ENCODE measurements around the gene FTO.
"Not testable (repeated sequence)": the region's sequence is repeated elsewhere in the genome, so short reads cannot be mapped to it uniquely, and the experiment has no call there.

The FTO gene

DNA sequence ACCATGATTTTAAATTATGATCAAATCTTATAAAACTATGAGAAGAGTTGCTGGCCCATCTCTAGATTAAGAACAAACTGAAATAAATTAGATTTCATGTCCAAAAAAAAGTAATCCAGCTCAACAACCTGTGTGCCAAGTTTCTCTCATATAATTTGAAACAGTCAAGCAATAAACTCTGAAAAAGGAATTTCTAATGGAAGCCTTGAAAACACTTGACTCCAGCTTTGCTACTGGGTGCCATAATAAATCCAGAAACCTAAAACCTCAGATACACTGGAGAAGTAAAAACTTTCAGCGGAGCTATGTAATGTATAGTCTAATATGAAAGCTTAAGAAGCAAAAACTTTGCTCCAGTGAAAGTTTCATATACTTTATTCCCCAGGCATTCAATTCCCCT, 25.8 kb upstream of the FTO start:
- no peaks in the 10 kb centered on the region for H3K79me2 ChIP-seq (ENCODE audit: insufficient read depth, low read depth)
- no peak overlapping the region for H3K4me2 ChIP-seq
- no peak overlapping the region for H2AFZ ChIP-seq (ENCODE audit: low read depth)
- H3K36me3 ChIP-seq (ENCODE audit: insufficient read depth): no peaks in the 10 kb centered on the region
- no peak overlapping the region for H3K27ac ChIP-seq
- no peaks in the 10 kb centered on the region for H3K27me3 ChIP-seq (ENCODE audit: insufficient read depth, low read depth)
- no peaks in the 10 kb centered on the region for H4K20me1 ChIP-seq (ENCODE audit: insufficient read depth)
- no peak overlapping the region for H3K4me3 ChIP-seq (IDR thresholded peaks at IDR 0.05; ENCODE audit: insufficient read depth, low read depth, low read length)
- no peak overlapping the region for H3K9ac ChIP-seq
- TF ChIP-seq, protein P1, sequence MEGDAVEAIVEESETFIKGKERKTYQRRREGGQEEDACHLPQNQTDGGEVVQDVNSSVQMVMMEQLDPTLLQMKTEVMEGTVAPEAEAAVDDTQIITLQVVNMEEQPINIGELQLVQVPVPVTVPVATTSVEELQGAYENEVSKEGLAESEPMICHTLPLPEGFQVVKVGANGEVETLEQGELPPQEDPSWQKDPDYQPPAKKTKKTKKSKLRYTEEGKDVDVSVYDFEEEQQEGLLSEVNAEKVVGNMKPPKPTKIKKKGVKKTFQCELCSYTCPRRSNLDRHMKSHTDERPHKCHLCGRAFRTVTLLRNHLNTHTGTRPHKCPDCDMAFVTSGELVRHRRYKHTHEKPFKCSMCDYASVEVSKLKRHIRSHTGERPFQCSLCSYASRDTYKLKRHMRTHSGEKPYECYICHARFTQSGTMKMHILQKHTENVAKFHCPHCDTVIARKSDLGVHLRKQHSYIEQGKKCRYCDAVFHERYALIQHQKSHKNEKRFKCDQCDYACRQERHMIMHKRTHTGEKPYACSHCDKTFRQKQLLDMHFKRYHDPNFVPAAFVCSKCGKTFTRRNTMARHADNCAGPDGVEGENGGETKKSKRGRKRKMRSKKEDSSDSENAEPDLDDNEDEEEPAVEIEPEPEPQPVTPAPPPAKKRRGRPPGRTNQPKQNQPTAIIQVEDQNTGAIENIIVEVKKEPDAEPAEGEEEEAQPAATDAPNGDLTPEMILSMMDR (conservative IDR thresholded peaks at IDR 0.05; ENCODE audit: low read depth, low read length): no peak
- H3K4me1 ChIP-seq (ENCODE audit: low read depth, poor library complexity, severe bottlenecking): no peaks in the 10 kb centered on the region

- no peak overlapping the region for H3K9ac ChIP-seq
- H3K4me2 ChIP-seq: no peak overlapping the region
- TF ChIP-seq, protein P1 (conservative IDR thresholded peaks at IDR 0.05; ENCODE audit: low read depth, low read length): no peak
- no peaks in the 10 kb centered on the region for H4K20me1 ChIP-seq (ENCODE audit: insufficient read depth)
- H3K4me3 ChIP-seq (IDR thresholded peaks at IDR 0.05; ENCODE audit: insufficient read depth, low read depth, low read length): no peak overlapping the region
- no peak overlapping the region for H2AFZ ChIP-seq (ENCODE audit: low read depth)
- no peaks in the 10 kb centered on the region for H3K27me3 ChIP-seq (ENCODE audit: insufficient read depth, low read depth)
- no peaks in the 10 kb centered on the region for H3K4me1 ChIP-seq (ENCODE audit: low read depth, poor library complexity, severe bottlenecking)
- H3K27ac ChIP-seq: no peak overlapping the region
- no peaks in the 10 kb centered on the region for H3K79me2 ChIP-seq (ENCODE audit: insufficient read depth, low read depth)
- no peaks in the 10 kb centered on the region for H3K36me3 ChIP-seq (ENCODE audit: insufficient read depth)
Measured at GRCh38 chr16:53678756-53679343, 25.1 kb upstream of the FTO start.

DNA sequence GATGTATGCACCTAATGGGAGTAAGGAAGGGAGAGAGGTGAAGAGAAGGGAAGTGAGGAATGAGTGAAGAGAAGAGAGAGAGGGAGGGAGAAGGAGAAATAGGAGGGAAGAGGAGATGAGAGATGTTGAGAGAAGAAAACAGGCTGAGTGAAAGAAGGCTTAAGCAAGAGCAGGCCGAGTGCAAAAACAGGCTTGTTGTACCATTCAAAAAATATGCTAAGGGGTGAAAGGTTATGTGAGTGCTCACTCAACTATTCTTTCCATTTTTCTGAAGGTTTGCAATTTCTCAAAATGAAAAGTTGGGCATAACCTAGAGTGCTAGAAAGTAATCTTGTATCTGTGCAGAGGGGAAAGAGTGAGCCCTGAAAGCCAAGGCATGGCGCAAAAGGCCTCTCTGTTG, 23.2 kb upstream of the FTO start:
- no peaks in the 10 kb centered on the region for H3K4me1 ChIP-seq (ENCODE audit: low read depth, poor library complexity, severe bottlenecking)
- H4K20me1 ChIP-seq (ENCODE audit: insufficient read depth): no peaks in the 10 kb centered on the region
- H3K9ac ChIP-seq: no peak overlapping the region
- no peak overlapping the region for H3K4me3 ChIP-seq (IDR thresholded peaks at IDR 0.05; ENCODE audit: insufficient read depth, low read depth, low read length)
- no peaks in the 10 kb centered on the region for H3K36me3 ChIP-seq (ENCODE audit: insufficient read depth)
- H3K27me3 ChIP-seq (ENCODE audit: insufficient read depth, low read depth): no peaks in the 10 kb centered on the region
- H3K27ac ChIP-seq: no peak overlapping the region
- no peaks in the 10 kb centered on the region for H3K79me2 ChIP-seq (ENCODE audit: insufficient read depth, low read depth)
- no peak overlapping the region for H2AFZ ChIP-seq (ENCODE audit: low read depth)
- no peak overlapping the region for H3K4me2 ChIP-seq
- TF ChIP-seq, protein P1 (conservative IDR thresholded peaks at IDR 0.05; ENCODE audit: low read depth, low read length): no peak

- no peak overlapping the region for H3K4me3 ChIP-seq (IDR thresholded peaks at IDR 0.05; ENCODE audit: insufficient read depth, low read depth, low read length)
- no peak overlapping the region for H2AFZ ChIP-seq (ENCODE audit: low read depth)
- H3K4me2 ChIP-seq: no peak overlapping the region
- H4K20me1 ChIP-seq (ENCODE audit: insufficient read depth): no peaks in the 10 kb centered on the region
- H3K36me3 ChIP-seq (ENCODE audit: insufficient read depth): no peaks in the 10 kb centered on the region
- no peak overlapping the region for H3K9ac ChIP-seq
- no peaks in the 10 kb centered on the region for H3K79me2 ChIP-seq (ENCODE audit: insufficient read depth, low read depth)
- H3K4me1 ChIP-seq (ENCODE audit: low read depth, poor library complexity, severe bottlenecking): no peaks in the 10 kb centered on the region
- H3K27me3 ChIP-seq (ENCODE audit: insufficient read depth, low read depth): no peaks in the 10 kb centered on the region
- H3K27ac ChIP-seq: no peak overlapping the region
- TF ChIP-seq, protein P1 (conservative IDR thresholded peaks at IDR 0.05; ENCODE audit: low read depth, low read length): no peak
Measured at GRCh38 chr16:53681354-53681753, 22.6 kb upstream of the FTO start.

DNA sequence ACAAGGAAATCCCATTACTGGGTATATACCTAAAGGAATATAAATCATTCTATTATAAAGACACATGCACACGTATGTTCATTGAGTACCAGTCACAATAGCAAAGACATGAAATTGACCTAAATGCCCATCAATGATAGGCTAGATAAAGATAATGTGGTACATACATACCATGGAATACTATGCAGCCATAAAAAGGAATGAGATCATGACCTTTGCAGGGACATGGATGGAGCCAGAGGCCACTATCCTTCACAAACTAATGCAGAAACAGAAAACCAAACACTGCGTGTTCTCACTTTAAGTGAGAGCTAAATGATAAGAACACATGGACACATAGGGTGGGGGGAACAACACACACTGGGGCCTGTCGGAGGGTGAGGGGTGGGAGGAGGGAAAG, 18.6 kb upstream of the FTO start:
- not testable (repeated sequence) for H3K4me2 ChIP-seq; H3K27ac ChIP-seq; H2AFZ ChIP-seq (ENCODE audit: low read depth); H3K79me2 ChIP-seq (ENCODE audit: insufficient read depth, low read depth); H3K27me3 ChIP-seq (ENCODE audit: insufficient read depth, low read depth); H3K4me1 ChIP-seq (ENCODE audit: low read depth, poor library complexity, severe bottlenecking); H3K36me3 ChIP-seq (ENCODE audit: insufficient read depth); H4K20me1 ChIP-seq (ENCODE audit: insufficient read depth); H3K4me3 ChIP-seq (IDR thresholded peaks at IDR 0.05; ENCODE audit: insufficient read depth, low read depth, low read length); H3K9ac ChIP-seq
